HEK293 (cell line): Measurements from ENCODE around the gene EVI5.

ENCODE experiments used
- MEIS1 ChIP-seq: sonication (generic); formaldehyde crosslinking; IDR thresholded peaks from 2 replicates; pipeline ENCODE4 v1.8.1; 2022; ENCODE audit warnings: missing genetic modification reagents, mild to moderate bottlenecking, borderline replicate concordance
- ZNF544 ChIP-seq: fragments of 450-650 bp; formaldehyde crosslinking; IDR thresholded peaks from 2 replicates; pipeline ENCODE4 v1.5.0; 2017; ENCODE audit warnings: missing biosample characterization, missing genetic modification characterization
- ZNF549 ChIP-seq: fragments of 450-650 bp; IDR thresholded peaks from 2 replicates; pipeline ENCODE4 v1.5.1; 2018; ENCODE audit warnings: missing biosample characterization, missing genetic modification characterization, mild to moderate bottlenecking, inconsistent platforms, moderate library complexity
- TF ChIP-seq, protein P1 (sequence below): fragments of 450-650 bp; formaldehyde crosslinking; IDR thresholded peaks from 2 replicates; pipeline ENCODE4 v1.5.1; 2016; ENCODE audit warnings: missing biosample characterization, missing genetic modification characterization
- TF ChIP-seq, protein P2 (sequence below): fragments of 450-650 bp; formaldehyde crosslinking; IDR thresholded peaks from 2 replicates; pipeline ENCODE4 v1.5.1; 2016; ENCODE audit warnings: missing biosample characterization, missing genetic modification characterization

DNA sequence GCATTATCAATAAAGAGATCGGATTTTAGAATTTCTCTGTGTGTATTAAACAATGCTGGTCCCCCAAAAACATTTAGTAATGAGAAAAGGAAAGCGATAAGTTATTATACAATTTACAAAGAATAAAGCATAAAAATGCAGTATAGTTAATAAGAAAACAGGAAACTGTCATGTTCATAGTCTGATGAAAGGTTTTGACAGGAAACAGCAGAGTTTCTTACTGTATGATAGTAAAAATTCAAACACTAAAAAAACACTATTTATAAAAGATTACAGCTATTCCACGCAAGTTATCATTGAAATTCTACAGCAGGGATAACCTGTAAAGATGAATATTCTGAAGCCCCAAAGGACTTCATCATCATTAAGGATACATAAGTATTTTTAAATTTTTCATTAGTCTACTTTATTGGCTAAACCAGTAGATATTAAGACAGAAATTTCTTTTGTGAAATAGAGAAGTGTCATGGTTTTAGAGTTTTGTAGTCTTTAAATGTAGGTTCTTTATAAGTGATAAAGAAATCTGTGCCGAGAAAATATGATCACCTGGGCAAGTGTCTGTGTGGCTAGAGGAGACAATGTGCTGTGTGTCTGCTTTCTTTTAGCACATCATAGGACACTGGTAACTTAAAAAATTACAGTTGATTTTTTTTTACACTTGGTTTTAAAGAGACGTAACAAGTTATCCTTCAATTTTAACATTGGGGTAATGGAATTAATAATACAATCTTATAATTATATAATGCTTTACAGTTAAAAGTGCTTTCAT is 248.5 kb downstream of the EVI5 start:
- TF ChIP-seq ZNF544 (tag by site-specific recombination) (no peak), ZNF549 (tag by site-specific recombination) (no peak), MEIS1 (no peak)
- TF ChIP-seq, protein P1, sequence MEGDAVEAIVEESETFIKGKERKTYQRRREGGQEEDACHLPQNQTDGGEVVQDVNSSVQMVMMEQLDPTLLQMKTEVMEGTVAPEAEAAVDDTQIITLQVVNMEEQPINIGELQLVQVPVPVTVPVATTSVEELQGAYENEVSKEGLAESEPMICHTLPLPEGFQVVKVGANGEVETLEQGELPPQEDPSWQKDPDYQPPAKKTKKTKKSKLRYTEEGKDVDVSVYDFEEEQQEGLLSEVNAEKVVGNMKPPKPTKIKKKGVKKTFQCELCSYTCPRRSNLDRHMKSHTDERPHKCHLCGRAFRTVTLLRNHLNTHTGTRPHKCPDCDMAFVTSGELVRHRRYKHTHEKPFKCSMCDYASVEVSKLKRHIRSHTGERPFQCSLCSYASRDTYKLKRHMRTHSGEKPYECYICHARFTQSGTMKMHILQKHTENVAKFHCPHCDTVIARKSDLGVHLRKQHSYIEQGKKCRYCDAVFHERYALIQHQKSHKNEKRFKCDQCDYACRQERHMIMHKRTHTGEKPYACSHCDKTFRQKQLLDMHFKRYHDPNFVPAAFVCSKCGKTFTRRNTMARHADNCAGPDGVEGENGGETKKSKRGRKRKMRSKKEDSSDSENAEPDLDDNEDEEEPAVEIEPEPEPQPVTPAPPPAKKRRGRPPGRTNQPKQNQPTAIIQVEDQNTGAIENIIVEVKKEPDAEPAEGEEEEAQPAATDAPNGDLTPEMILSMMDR (tag by site-specific recombination) = no peak
- TF ChIP-seq, protein P2, sequence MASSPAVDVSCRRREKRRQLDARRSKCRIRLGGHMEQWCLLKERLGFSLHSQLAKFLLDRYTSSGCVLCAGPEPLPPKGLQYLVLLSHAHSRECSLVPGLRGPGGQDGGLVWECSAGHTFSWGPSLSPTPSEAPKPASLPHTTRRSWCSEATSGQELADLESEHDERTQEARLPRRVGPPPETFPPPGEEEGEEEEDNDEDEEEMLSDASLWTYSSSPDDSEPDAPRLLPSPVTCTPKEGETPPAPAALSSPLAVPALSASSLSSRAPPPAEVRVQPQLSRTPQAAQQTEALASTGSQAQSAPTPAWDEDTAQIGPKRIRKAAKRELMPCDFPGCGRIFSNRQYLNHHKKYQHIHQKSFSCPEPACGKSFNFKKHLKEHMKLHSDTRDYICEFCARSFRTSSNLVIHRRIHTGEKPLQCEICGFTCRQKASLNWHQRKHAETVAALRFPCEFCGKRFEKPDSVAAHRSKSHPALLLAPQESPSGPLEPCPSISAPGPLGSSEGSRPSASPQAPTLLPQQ (tag by site-specific recombination) = no peak
